Measurements from ENCODE around the gene CWC27. TPM values are rescaled to one million over a fixed set of nuclear protein-coding genes. Genes with fewer than 3 reads are reported as not detected.
"Not testable (repeated sequence)": the region's sequence is repeated elsewhere in the genome, so short reads cannot be mapped to it uniquely, and the experiment has no call there.

The CWC27 gene
- total RNA-seq, 1 donor from 2014 or later = 16.3 TPM

DNA sequence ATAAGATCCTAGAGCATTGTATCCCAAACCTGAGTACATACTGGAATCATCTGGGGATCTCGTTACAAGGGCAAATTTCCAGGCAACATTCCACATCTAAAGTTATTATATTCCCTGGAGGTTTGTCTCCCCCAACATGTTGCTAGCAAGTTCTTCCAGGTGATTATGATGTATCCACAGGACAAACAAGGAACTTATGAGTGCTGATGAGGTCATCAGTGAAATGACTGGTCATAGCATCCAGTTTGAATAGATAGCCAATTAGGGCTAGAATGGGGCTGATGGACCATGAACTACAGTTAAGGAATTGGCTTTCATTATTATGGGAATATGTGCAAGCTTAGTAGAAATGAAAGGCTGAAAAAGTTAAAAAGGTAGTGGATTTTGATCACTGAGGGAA is 115.2 kb downstream of the CWC27 start:
- Histone ChIP-seq H3K27me3 (no peaks in the 10 kb centered on the region), H3K4me3 (no peak overlapping the region)
- intact Hi-C loops (cut with DNase I) = no loop called here

DNA sequence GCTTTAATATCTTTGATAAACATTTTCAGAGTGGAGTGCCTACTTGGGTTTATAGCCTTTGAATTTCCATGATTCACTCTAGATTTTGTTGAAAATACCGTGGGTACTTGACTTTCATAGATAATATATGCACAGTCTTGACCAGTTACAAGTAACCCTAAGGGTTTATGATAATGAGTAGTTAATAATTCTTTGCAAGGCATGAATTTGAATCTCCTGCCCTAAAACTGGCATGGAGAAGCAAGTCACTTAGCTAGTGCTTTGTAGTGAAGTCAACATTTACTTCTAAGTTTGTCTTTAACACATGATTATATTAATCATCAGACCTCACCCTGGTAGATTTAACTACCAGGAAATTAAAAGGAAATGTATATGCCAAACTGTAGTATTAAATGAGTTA is 115.8 kb downstream of the CWC27 start:
- Histone ChIP-seq H3K4me1 (no peaks in the 10 kb centered on the region), H3K27ac (no peak overlapping the region), H3K4me3 (no peak overlapping the region), H3K9me3 (no peaks in the 10 kb centered on the region), H3K27me3 (no peaks in the 10 kb centered on the region), H3K36me3 (no peaks in the 10 kb centered on the region)
- ATAC-seq (no peak), DNase-seq (no peak)
- TF ChIP-seq, protein P1, sequence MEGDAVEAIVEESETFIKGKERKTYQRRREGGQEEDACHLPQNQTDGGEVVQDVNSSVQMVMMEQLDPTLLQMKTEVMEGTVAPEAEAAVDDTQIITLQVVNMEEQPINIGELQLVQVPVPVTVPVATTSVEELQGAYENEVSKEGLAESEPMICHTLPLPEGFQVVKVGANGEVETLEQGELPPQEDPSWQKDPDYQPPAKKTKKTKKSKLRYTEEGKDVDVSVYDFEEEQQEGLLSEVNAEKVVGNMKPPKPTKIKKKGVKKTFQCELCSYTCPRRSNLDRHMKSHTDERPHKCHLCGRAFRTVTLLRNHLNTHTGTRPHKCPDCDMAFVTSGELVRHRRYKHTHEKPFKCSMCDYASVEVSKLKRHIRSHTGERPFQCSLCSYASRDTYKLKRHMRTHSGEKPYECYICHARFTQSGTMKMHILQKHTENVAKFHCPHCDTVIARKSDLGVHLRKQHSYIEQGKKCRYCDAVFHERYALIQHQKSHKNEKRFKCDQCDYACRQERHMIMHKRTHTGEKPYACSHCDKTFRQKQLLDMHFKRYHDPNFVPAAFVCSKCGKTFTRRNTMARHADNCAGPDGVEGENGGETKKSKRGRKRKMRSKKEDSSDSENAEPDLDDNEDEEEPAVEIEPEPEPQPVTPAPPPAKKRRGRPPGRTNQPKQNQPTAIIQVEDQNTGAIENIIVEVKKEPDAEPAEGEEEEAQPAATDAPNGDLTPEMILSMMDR (IDR thresholded peaks at IDR 0.05) = no peak
- intact Hi-C loops (cut with DNase I) = no loop called here

More for the DNA sequence above, 115.2 kb downstream of the CWC27 start:
- ATAC-seq = no peak
- TF ChIP-seq, protein P1 (IDR thresholded peaks at IDR 0.05) = no peak
- DNase-seq = no peak
- Histone ChIP-seq H3K4me1 (no peaks in the 10 kb centered on the region), H3K9me3 (no peaks in the 10 kb centered on the region), H3K27ac (no peak overlapping the region), H3K36me3 (no peaks in the 10 kb centered on the region)

DNA sequence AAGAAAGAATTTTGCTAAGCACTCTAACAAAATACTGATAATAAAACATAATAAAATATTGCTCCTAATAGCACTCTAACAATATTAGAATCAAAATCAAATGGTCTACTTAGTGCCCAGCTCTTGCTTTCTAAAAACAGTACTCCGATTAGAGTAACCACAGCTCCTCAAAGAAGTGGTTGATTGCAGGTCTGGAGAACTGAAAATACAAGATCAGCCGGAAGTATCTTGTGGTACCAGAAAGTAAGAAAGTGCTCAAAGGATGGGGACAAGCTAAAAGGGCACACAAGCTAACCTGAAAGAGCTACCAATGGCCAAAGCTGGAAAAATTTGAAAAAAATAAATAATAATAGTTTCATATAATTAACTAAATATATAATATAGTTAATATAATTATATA is 119.2 kb downstream of the CWC27 start:
- Histone ChIP-seq H3K9me3 (no peaks in the 10 kb centered on the region), H3K27ac (no peak overlapping the region), H3K4me3 (no peak overlapping the region), H3K27me3 (no peaks in the 10 kb centered on the region), H3K4me1 (no peaks in the 10 kb centered on the region), H3K36me3 (no peaks in the 10 kb centered on the region)
- intact Hi-C loops (cut with DNase I) = no loop called here
- no peak for ATAC-seq
- DNase-seq = no peak
- TF ChIP-seq, protein P1 (IDR thresholded peaks at IDR 0.05) = no peak

DNA sequence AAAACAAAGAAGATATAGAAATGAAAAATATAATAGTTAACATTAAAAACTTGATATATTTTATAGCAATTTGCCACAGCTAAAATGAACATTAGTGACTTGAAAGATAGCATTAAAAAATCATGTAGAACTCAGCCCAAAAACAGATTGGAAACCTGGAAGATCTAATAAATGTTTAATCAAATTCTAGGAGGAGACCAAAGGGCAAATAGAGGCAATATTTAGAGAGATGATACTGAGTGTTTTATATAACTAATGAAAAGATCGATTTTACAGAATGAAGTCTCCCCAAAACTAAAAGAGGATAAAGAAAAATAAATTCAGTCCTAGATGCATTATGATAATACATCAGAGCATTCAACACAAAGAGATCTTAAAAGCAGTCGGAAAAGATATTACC is 127.0 kb downstream of the CWC27 start:
- H3K9me3 ChIP-seq = no peaks in the 10 kb centered on the region
- intact Hi-C loops (cut with DNase I) = no loop called here
- H3K27ac ChIP-seq = no peak overlapping the region
- ATAC-seq (no peak), DNase-seq (no peak)
- H3K4me1 ChIP-seq = no peaks in the 10 kb centered on the region
- TF ChIP-seq, protein P1 (IDR thresholded peaks at IDR 0.05) = no peak
- no peak overlapping the region for H3K4me3 ChIP-seq
- no peaks in the 10 kb centered on the region for H3K27me3 ChIP-seq
- H3K36me3 ChIP-seq = no peaks in the 10 kb centered on the region

DNA sequence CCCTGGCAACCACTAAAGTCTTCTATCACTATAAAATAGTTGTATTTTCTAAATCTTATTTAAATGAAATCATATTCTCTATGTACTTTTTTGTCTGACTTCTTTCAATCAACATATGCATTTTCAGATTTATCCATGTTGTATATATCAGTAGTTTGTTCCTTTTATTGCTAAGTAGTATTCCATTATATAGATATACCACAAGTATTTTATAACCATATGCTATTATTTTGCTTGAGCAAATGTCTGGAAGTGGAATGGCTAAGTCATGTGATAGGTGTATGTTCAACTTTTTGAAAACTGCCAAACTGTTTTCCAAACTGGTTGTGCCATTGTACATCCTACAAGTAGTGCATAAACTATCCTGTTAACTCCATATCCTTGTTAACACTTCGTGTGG is 131.1 kb downstream of the CWC27 start:
- ATAC-seq (no peak), DNase-seq (no peak)
- Histone ChIP-seq H3K27me3 (no peaks in the 10 kb centered on the region), H3K27ac (no peak overlapping the region), H3K36me3 (no peaks in the 10 kb centered on the region), H3K9me3 (no peaks in the 10 kb centered on the region), H3K4me3 (no peak overlapping the region), H3K4me1 (no peaks in the 10 kb centered on the region)
- intact Hi-C loops (cut with DNase I) = no loop called here
- TF ChIP-seq, protein P1 (IDR thresholded peaks at IDR 0.05) = no peak

DNA sequence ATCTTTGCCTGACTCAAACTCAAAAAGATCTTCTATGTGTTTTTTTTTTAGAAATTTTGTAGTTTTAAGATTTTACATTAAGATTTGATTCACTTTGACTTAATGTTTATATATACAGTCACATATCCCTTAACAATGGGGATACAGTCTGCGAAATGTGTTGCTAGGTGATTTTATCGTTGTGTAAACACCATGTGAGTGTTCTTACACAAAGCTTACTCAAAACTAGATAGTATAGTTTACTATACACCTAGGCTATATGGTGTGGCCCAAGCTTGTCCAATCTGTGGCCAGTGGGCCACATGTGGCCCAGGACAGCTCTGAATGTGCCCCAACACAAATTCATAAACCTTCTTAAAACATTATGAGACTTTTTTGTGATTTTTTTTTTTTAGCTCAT is 131.9 kb downstream of the CWC27 start:
- H3K27me3 ChIP-seq = no peaks in the 10 kb centered on the region
- H3K4me1 ChIP-seq = no peaks in the 10 kb centered on the region
- TF ChIP-seq, protein P1 (IDR thresholded peaks at IDR 0.05) = no peak
- no peak for ATAC-seq
- intact Hi-C loops (cut with DNase I) = no loop called here
- H3K27ac ChIP-seq = no peak overlapping the region
- no peaks in the 10 kb centered on the region for H3K9me3 ChIP-seq
- no peak overlapping the region for H3K4me3 ChIP-seq
- H3K36me3 ChIP-seq = no peaks in the 10 kb centered on the region
- DNase-seq = no peak

DNA sequence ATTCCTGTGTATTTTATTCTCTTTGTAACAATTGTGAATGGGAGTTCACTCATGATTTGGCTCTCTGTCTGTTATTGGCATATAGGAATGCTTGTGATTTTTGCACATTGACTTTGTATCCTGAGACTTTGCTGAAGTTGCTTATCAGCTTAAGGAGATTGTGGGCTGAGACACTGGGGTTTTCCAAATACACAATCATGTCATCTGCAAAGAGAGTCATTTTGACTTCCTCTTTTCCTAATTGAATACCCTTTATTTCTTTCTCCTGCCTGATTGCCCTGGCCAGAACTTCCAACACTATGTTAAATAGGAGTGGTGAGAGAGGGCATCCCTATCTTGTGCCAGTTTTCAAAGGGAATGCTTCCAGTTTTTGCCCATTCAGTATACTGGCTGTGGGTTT is 138.7 kb downstream of the CWC27 start:
- H3K9me3 ChIP-seq; H3K4me1 ChIP-seq; DNase-seq; H3K4me3 ChIP-seq; H3K27ac ChIP-seq; H3K27me3 ChIP-seq; H3K36me3 ChIP-seq; intact Hi-C loops (cut with DNase I); ATAC-seq: not testable (repeated sequence)
